ENCODE measurements around the gene SYT9.

- TF ChIP-seq CTCF (IDR thresholded peaks at IDR 0.05; ENCODE audit: insufficient read depth, low read depth, low read length) = no peak
- TF ChIP-seq EZH2 (IDR thresholded peaks at IDR 0.05; ENCODE audit: insufficient read depth, low read length) = no peak
Observed at GRCh38 chr11:7348432-7349304, 97.0 kb downstream of the SYT9 start.

Data from astrocyte (in vitro differentiated cells and primary cell).